Activated T-helper 1 cell treated with Interleukin-2 at 50 U/mL for 16 hours (primary cell): ENCODE data around the gene ADGRE3.
"Not testable (repeated sequence)": the region's sequence is repeated elsewhere in the genome, so short reads cannot be mapped to it uniquely, and the experiment has no call there.

Experiments used
- DNase-seq: peaks from one replicate; pipeline ENCODE4 v3.0.0-alpha.2; 2020; ENCODE audit warnings: low read depth

The ADGRE3 gene

DNA sequence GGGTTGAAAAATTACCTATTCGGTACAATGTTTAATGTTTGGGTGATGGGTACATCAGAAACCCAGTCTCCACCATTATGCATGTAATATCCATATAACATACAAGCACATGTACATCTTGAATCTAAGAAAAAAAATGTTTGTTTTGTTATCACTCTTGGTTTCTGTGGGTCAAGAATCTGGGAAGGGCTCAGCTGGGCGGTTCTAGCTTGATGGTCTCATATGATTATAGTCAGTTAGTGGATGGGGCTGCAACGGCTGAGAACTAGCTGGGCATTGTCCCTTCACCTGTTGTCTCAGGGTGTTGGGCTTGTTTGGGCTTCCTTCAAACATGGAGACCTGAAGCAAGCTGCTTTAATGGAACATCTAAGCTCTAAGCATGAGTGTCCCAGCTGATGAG, 4.7 kb downstream of the ADGRE3 start:
- DNase-seq = no peak

DNA sequence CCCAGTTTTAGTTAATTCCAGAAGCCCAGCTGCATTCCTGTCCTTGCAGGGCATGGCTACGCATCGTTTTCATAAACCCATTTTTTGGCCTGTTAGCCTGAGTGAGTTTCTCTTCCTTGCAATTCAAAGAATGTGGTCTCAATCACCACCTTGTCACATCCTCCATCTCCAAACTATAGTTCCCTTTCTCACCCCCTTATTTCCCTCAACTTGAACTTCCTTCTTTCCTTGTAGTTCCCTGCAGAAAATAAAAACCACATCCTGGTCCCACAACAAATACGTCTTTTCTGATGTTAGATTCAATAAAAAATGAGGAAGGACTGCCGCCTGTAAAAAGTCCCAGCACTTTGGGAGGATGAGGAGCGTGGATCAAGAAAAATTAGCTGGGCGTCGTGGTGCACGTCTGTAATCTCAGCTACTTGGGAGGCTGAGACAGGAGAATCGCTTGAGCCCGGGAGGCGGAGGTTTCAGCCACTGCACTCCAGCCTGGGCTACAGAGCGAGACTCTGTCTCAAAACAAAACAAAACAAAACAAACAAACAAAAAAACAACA, 13.2 kb downstream of the ADGRE3 start:
- no peak for DNase-seq

DNA sequence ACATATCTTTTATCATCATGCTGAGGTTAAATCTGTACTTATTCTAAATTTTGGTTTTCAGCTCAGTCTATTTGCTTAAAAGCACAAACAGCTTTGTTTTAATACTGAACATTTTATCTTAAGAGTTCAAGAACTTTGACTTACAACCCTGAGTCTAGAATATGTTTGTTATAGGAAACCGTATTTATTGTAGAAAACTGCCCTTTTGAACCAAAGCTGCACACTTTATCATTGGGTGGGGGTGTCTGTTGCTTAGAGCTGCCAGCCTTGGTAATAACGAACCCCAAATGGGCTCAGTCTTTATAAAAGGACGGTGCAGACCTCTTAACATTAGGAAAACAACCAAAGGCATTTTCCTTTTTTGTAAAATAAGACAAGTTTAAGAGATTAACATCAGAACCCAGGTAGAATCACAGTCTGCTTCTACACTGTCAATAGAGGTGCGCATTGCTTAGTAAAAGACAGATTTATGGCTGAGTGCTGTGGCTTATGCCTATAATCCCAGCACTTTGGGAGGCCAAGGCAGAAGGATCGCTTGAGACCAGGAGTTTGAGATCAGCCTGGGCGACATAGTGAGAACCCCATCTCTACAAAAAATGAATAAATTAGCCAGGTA, 14.7 kb downstream of the ADGRE3 start:
- no peak for DNase-seq

DNA sequence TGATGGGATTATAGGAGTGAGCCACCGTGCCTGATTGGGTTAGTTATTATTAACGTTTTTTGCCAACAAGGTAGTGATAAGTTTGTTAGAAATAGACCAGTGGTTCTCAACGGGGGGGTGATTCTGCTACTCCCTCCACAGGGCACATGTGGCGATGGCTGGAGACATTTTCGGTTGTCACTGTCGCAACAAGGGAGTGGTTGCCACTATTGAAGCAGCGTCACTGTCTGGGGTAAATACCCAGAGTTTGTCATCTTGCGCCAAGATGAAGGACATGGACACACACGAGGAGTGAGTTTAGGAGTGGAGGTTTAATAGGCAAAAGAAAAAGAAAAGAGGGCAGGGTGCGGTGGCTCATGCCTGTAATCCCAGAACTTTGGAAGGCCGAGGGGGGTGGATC, 18.9 kb downstream of the ADGRE3 start:
- no peak for DNase-seq

- DNase-seq = no peak
These were observed 19.7 kb downstream of the ADGRE3 start for GRCh38 chr19:14654786-14655560.

DNA sequence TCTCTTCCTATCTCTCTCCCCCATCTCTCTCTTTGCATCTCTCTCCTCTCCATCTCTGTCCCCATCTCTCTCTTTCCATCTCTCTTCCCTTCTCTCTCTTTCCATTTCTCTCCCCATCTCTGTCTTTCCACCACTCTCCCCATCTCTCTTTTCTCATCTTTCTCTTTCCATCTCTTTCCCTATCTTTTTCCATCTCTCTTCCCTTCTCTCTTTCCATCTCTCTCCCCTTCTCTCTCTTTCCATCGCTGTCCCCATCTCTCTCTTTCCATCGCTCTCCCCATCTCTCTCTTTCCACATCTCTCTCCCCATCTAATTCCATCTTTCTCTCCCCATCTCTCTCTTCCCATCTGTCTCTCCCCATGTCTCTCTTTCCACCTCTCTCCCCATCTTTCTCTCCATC, 24.5 kb downstream of the ADGRE3 start:
- no peak for DNase-seq

DNA sequence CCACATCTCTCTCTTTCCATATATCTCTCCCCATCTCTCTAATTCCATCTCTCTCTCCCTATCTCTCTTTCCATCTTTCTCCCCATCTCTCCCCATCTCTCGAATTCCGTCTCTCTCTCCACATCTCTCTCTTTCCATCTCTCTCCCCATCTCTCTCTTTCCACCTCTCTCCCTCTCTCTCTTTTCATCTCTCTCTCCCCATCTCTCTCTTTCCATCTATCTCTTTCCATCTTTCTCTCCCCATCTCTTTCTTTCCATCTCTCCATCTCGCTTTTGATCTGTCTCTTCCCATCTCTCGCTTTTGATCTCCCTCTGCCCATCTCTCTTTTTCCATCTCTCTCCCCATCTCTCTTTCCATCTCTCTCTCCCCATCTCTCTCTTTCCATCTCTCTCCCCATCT, 25.6 kb downstream of the ADGRE3 start:
- no peak for DNase-seq

- no peak for DNase-seq
These were observed 26.1 kb downstream of the ADGRE3 start for GRCh38 chr19:14648506-14648905.

DNA sequence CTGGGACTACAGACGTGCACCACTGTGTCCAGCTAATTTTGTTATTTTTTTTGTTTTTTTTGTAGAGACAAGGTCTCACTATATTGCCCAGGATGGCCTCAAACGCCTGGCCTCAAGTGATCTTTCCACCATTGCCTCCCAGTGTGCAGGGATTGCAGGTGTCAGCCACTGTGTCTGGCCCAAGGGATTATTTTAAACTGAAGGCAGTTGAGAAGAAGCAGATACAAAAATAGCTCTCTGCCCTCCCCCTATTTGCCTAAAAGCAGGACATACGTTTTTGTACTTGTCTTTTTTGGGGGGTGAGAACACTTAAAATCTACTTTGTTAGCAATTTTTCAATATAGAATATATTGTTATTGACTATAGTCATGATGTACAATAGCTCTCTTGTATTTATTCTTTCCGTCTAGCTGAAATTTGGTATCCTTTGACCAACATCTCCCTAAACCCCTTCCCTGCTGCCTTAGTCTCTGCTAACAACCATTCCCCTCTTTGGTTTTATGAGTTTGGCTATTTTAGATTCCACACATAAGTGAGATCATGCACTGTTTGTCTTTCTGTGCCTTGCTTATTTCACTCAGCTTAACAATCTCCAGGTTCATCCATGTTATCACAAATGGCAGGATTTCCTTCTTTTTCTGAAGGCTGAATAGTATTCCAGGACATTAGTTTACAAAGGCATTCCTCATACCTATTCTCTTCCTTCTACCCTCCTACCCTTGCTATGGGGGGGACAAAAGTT, 34.9 kb downstream of the ADGRE3 start:
- DNase-seq = no peak

DNA sequence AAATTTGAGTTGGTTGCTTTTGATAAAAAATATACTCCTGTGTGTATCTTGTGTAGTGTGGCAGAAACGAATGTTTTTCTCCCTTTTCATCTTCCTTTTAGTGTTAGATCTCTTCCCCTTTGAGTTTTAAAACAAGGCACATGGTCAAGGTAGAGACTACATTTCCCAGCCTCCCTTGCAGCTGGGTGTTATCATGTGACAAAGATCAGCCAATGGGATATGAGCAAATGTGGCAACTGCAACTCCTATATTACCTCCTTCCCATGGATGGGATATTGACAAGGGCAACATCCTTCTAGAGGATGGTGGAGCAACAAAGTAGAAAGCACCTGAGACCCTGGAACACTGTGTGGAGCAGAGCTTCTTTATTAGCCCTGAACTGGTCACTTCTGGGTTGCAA, 42.4 kb downstream of the ADGRE3 start:
- DNase-seq = no peak

GRCh38 chr19:14629557-14629956, 45.1 kb downstream of the ADGRE3 start:
- no peak for DNase-seq

- DNase-seq = not testable (repeated sequence)
These were observed 50.2 kb downstream of the ADGRE3 start for GRCh38 chr19:14624491-14624890.

DNA sequence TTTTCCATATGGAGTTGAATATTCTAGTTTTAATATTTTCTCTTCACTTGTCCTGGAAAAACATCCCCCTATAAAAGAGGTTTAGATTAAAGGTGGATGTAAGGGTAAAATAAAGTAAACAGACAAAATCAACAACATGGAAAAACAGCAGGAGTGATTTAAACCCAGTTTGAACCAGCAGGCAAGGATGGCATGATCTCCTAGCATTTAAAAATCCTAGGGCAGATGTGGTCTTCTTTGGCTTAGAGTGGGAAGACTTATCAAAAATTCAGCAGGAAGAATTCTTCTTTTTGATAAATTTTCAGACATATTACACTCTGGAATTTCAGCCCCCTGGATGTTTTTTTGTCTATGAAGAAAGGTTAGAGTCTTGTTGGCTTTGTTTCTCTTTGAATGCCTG, 55.2 kb downstream of the ADGRE3 start:
- no peak for DNase-seq

DNA sequence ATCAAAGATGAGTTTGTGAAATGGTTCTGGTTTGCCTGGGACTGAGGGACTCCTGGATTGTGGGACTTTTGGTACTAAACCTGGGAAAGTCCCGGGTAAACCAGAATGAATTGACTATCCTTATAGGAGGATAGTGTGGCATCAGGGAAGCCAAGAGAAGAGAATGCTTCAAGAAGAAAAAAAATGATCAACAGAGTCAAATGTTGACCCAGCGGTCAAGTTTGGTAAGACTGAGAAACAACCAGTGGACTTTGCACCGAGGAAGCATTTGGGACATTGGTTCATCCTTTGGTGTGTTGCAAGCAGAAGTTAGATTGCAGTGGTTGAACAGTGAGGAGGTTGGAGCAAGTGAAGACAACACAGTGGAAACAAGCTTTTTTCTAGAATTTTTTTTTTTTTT, 58.2 kb downstream of the ADGRE3 start:
- no peak for DNase-seq

DNA sequence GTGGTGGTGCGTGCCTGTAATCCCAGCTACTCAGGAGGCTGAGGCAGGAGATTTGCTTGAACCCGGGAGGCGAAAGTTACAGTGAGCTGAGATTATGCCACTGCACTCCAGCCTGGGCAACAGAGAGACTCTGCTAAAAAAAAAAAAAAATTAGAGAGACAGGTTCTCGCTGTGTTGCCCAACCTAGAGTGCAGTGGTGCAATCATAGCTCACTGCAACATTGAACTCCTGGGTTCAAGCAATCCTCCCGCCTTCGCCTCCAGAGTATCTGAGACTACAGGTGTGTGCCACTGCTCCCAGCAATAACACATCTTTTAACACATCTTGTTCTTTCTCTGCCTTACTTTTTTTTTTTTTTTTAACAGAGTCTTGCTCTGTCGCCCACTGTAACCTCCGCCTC, 59.0 kb downstream of the ADGRE3 start:
- no peak for DNase-seq

- DNase-seq = no peak
These were observed 60.6 kb downstream of the ADGRE3 start for GRCh38 chr19:14614099-14614412.

- DNase-seq = not testable (repeated sequence)
These were observed 61.1 kb downstream of the ADGRE3 start for GRCh38 chr19:14613399-14614098.

GRCh38 chr19:14612657-14613056, 62.0 kb downstream of the ADGRE3 start:
- DNase-seq = no peak

DNA sequence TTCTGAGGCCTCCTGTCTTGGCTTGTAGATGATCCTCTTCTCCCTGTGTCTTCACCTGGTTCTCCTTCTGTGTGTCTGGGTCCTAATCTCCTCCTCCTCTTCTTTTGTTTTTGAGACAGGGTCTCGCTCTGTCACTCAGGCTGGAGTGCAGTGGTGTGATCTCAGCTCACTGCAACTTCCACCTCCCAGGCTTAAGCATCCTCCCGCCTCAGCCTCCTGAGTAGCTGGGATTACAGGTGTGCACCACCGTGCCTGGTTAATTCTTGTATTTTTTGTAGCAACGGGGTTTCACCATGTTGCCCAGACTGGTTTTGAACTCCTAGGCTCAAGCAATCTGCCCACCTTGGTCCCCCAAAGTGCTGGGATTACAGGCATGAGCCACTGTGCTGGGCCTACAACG, 62.4 kb downstream of the ADGRE3 start:
- not testable (repeated sequence) for DNase-seq

DNA sequence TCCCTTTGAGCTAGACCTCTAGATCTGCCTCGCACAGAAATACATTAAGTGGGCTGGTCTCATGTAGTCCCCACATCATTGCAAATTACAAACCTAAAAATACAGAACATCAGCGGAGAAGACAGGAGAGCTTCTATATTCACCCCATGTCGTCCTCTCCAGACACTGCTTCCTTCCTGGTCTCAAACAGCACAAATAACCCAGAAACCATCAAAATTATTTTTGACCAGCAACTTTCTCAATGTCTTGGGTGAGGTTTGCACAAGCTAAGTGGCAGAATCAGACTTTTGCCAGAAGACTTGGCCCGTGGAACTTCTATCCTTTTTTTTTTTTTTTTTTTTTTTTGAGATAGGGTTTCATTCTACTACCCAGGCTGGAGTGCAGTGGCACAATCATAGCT, 63.6 kb downstream of the ADGRE3 start:
- no peak for DNase-seq

- DNase-seq = no peak
These were observed 68.0 kb downstream of the ADGRE3 start for GRCh38 chr19:14606627-14607026.

GRCh38 chr19:14603990-14604387, 70.7 kb downstream of the ADGRE3 start:
- no peak for DNase-seq
